CD14-positive monocyte (primary cell): Measurements from ENCODE around the gene SLC1A2. TPM values are rescaled to one million over a fixed set of nuclear protein-coding genes. Genes with fewer than 3 reads are reported as not detected.

Experiments used
- DNase-seq, 3 donors: peaks; one replicate each; pipeline ENCODE4 v3.0.0-alpha.2; 2011 to 2022
- H2AFZ ChIP-seq: 2 replicates; pipeline ENCODE4 v1.6.0; 2012; ENCODE audit warnings: mild to moderate bottlenecking, low read depth, low read length, inconsistent platforms; ENCODE audit not compliant: insufficient read depth, poor library complexity, severe bottlenecking
- H3K27ac ChIP-seq, 2 donors: 1 replicate in 1 of 2; 2 replicates in 1 of 2; pipeline ENCODE4 v1.5.1; 2012 to 2013; ENCODE audit warnings: low read length in 2 of 2, control low read depth in 1 of 2, inconsistent platforms in 1 of 2, low read depth in 1 of 2, mild to moderate bottlenecking in 1 of 2
- H3K27me3 ChIP-seq, 2 donors: one replicate each; pipeline versions ENCODE4 v1.6.0 to v1.6.1; 2011 to 2013; ENCODE audit warnings: low read length in 2 of 2; ENCODE audit not compliant: control insufficient read depth in 2 of 2, insufficient read depth in 2 of 2
- H3K36me3 ChIP-seq, 2 donors: replicated peaks in 1 of 2; 1 replicate in 1 of 2; 2 replicates in 1 of 2; pipeline versions ENCODE4 v1.5.1 to v1.6.1; 2012 to 2013; ENCODE audit warnings: low read length in 2 of 2, control low read depth in 1 of 2, inconsistent platforms in 1 of 2, mild to moderate bottlenecking in 1 of 2; ENCODE audit not compliant: insufficient read depth in 2 of 2, control insufficient read depth in 1 of 2
- H3K4me1 ChIP-seq, 2 donors: 1 replicate in 1 of 2; 2 replicates in 1 of 2; pipeline versions ENCODE4 v1.5.1 to v1.6.1; 2012 to 2013; ENCODE audit warnings: low read length in 2 of 2, control low read depth in 1 of 2, inconsistent platforms in 1 of 2, mild to moderate bottlenecking in 1 of 2, moderate library complexity in 1 of 2; ENCODE audit not compliant: insufficient read depth in 2 of 2, control insufficient read depth in 1 of 2
- H3K4me2 ChIP-seq: replicated peaks from 2 replicates; pipeline ENCODE3; 2012; ENCODE audit warnings: low read length, moderate library complexity, mild to moderate bottlenecking; ENCODE audit not compliant: poor library complexity, severe bottlenecking; ENCODE audit errors: extremely low read depth
- H3K4me3 ChIP-seq, 3 experiments: fragments of 200-600 bp in 1 of 3; sonication (generic) in 1 of 3; replicated peaks in 1 of 3; 1 replicate in 2 of 3; 2 replicates in 1 of 3; pipeline ENCODE4 v1.5.1; 2011 to 2013; ENCODE audit warnings: low read length in 3 of 3, mild to moderate bottlenecking in 3 of 3, control low read depth in 2 of 3, low read depth in 2 of 3, inconsistent platforms in 1 of 3, moderate library complexity in 1 of 3
- H3K79me2 ChIP-seq: 2 replicates; pipeline ENCODE4 v1.6.0; 2012; ENCODE audit warnings: mild to moderate bottlenecking, control low read depth, inconsistent platforms, low read length, moderate library complexity; ENCODE audit not compliant: insufficient read depth
- H3K9ac ChIP-seq: 2 replicates; pipeline ENCODE4 v1.6.0; 2017; ENCODE audit warnings: low read length, mild to moderate bottlenecking; ENCODE audit not compliant: insufficient read depth, poor library complexity, severe bottlenecking
- H3K9me3 ChIP-seq, 2 donors: replicated peaks in 1 of 2; 1 replicate in 1 of 2; 2 replicates in 1 of 2; pipeline versions ENCODE4 v1.5.1 to v1.6.1; 2012 to 2013; ENCODE audit warnings: low read length in 2 of 2, control low read depth in 1 of 2; ENCODE audit not compliant: control insufficient read depth in 1 of 2, insufficient read depth in 1 of 2
- H4K20me1 ChIP-seq: 2 replicates; pipeline ENCODE4 v1.6.0; 2012; ENCODE audit warnings: mild to moderate bottlenecking, low read length, control low read depth, moderate library complexity; ENCODE audit not compliant: insufficient read depth
- H3K27ac Mint-ChIP-seq, 7 donors: one replicate each; pipeline ENCODE4 v1.8.0; 2020; ENCODE audit warnings: mild to moderate bottlenecking in 7 of 7, mixed read lengths in 7 of 7, moderate library complexity in 6 of 7, inconsistent platforms in 2 of 7
- H3K27me3 Mint-ChIP-seq, 3 donors: one replicate each; pipeline ENCODE4 v1.8.0; 2021 to 2022; ENCODE audit warnings: low read depth in 3 of 3, mild to moderate bottlenecking in 3 of 3, mixed read lengths in 3 of 3, moderate library complexity in 3 of 3, inconsistent platforms in 1 of 3
- H3K36me3 Mint-ChIP-seq, 2 donors: one replicate each; pipeline ENCODE4 v1.8.0; 2020; ENCODE audit warnings: mixed read lengths in 2 of 2, inconsistent platforms in 1 of 2, mild to moderate bottlenecking in 1 of 2
- H3K4me1 Mint-ChIP-seq: one replicate; pipeline ENCODE4 v1.8.0; 2020; ENCODE audit warnings: mild to moderate bottlenecking, mixed read lengths
- H3K4me3 Mint-ChIP-seq, 2 donors: one replicate each; pipeline ENCODE4 v1.8.0; 2020; ENCODE audit warnings: mild to moderate bottlenecking in 2 of 2, mixed read lengths in 2 of 2, moderate library complexity in 1 of 2
- H3K9me3 Mint-ChIP-seq, 7 donors: one replicate each; pipeline ENCODE4 v1.8.0; 2020 to 2022; ENCODE audit warnings: mixed read lengths in 7 of 7, mild to moderate bottlenecking in 6 of 7, moderate library complexity in 6 of 7, inconsistent platforms in 2 of 7
- WGBS: methylation state at CpG from one replicate; pipeline ENCODE4 v1.1.5; 2013; ENCODE audit warnings: missing lambda C conversion rate; ENCODE audit not compliant: insufficient coverage; 5-methylcytosine and 5-hydroxymethylcytosine counted together
- intact Hi-C, 2 donors: fragments of 100-400 bp; cut with micrococcal nuclease; formaldehyde crosslinking; loops; one replicate each; pipeline versions ENCODE4 v1.15.0 to v1.15.1; 2023
- polyA plus RNA-seq, 3 donors: library from polyadenylated mRNA; depleted of rRNA in 1 of 3; unstranded in 2 of 3; stranded (reverse) in 1 of 3; fragments of 300-500 nt in 2 of 3; fragments of >200 nt in 1 of 3; fragmentation: Illumina TruSeq in 2 of 3; gene quantifications; 1 replicate in 2 of 3; 2 replicates in 1 of 3; pipeline ENCODE4 v1.2.3, GENCODE V29; 2012 to 2021
- TF ChIP-seq, protein P1 (sequence below): fragments of 200-600 bp; IDR thresholded peaks from one replicate; pipeline ENCODE4 v1.8.0; 2022; ENCODE audit warnings: antibody characterized with exemption, mild to moderate bottlenecking

The SLC1A2 gene
- polyA plus RNA-seq, 3 donors = 0.07 TPM; not detected in 2

- peaks cover 0 to 3% (median 0%) of the 10 kb centered on the region in 7 donors for H3K9me3 Mint-ChIP-seq
- Histone ChIP-seq H3K4me1 (peaks cover 3 to 5% of the 10 kb centered on the region in 2 donors), H3K4me3 (no peak overlapping the region), H3K27ac (no peak overlapping the region), H3K9me3 (no peaks in the 10 kb centered on the region), H3K36me3 (no peaks in the 10 kb centered on the region), H3K4me2 (no peak overlapping the region), H3K9ac (no peak overlapping the region), H4K20me1 (no peaks in the 10 kb centered on the region), H3K79me2 (no peaks in the 10 kb centered on the region), H2AFZ (no peak overlapping the region), H3K27me3 (no peaks in the 10 kb centered on the region)
- TF ChIP-seq, protein P1, sequence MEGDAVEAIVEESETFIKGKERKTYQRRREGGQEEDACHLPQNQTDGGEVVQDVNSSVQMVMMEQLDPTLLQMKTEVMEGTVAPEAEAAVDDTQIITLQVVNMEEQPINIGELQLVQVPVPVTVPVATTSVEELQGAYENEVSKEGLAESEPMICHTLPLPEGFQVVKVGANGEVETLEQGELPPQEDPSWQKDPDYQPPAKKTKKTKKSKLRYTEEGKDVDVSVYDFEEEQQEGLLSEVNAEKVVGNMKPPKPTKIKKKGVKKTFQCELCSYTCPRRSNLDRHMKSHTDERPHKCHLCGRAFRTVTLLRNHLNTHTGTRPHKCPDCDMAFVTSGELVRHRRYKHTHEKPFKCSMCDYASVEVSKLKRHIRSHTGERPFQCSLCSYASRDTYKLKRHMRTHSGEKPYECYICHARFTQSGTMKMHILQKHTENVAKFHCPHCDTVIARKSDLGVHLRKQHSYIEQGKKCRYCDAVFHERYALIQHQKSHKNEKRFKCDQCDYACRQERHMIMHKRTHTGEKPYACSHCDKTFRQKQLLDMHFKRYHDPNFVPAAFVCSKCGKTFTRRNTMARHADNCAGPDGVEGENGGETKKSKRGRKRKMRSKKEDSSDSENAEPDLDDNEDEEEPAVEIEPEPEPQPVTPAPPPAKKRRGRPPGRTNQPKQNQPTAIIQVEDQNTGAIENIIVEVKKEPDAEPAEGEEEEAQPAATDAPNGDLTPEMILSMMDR = no peak
- H3K4me3 Mint-ChIP-seq = no peak overlapping the region
- H3K27ac Mint-ChIP-seq = no peak overlapping the region
- intact Hi-C loops = no loop called here
- peaks cover 0 to 2% (median 0%) of the 10 kb centered on the region in 3 donors for H3K27me3 Mint-ChIP-seq
- no peak for DNase-seq
- peaks cover 8% of the 10 kb centered on the region for H3K4me1 Mint-ChIP-seq
- no peaks in the 10 kb centered on the region for H3K36me3 Mint-ChIP-seq
Observed at GRCh38 chr11:35262735-35263134, 156.6 kb downstream of the SLC1A2 start.

GRCh38 chr11:35262056-35262455, 157.3 kb downstream of the SLC1A2 start:
- TF ChIP-seq, protein P1 = no peak
- Histone ChIP-seq H3K9me3 (no peaks in the 10 kb centered on the region), H3K79me2 (no peaks in the 10 kb centered on the region), H3K27ac (no peak overlapping the region), H3K4me2 (no peak overlapping the region), H3K4me1 (peaks cover 9 to 10% of the 10 kb centered on the region in 2 donors), H3K36me3 (no peaks in the 10 kb centered on the region), H3K27me3 (no peaks in the 10 kb centered on the region), H3K9ac (no peak overlapping the region), H2AFZ (no peak overlapping the region), H3K4me3 (no peak overlapping the region), H4K20me1 (no peaks in the 10 kb centered on the region)
- Mint-ChIP-seq H3K27me3 (peaks cover 0 to 2% (median 0%) of the 10 kb centered on the region in 3 donors), H3K36me3 (no peaks in the 10 kb centered on the region), H3K4me1 (peaks cover 15% of the 10 kb centered on the region), H3K27ac (no peak overlapping the region), H3K4me3 (no peak overlapping the region), H3K9me3 (peaks cover 0 to 3% (median 0%) of the 10 kb centered on the region in 7 donors)
- DNase-seq = no peak
- 100% methylated on average over 2 of the region's 3 CpGs for WGBS
- intact Hi-C loops = no loop called here
